NCI-H345 (cell line): ENCODE measurements around the gene BRIX1.

Source experiments
- DNase-seq: peaks from one replicate; lab custom pipeline; 2025; lab: John Stamatoyannopoulos, UW

BRIX1 gene, protein sequence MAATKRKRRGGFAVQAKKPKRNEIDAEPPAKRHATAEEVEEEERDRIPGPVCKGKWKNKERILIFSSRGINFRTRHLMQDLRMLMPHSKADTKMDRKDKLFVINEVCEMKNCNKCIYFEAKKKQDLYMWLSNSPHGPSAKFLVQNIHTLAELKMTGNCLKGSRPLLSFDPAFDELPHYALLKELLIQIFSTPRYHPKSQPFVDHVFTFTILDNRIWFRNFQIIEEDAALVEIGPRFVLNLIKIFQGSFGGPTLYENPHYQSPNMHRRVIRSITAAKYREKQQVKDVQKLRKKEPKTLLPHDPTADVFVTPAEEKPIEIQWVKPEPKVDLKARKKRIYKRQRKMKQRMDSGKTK

DNA sequence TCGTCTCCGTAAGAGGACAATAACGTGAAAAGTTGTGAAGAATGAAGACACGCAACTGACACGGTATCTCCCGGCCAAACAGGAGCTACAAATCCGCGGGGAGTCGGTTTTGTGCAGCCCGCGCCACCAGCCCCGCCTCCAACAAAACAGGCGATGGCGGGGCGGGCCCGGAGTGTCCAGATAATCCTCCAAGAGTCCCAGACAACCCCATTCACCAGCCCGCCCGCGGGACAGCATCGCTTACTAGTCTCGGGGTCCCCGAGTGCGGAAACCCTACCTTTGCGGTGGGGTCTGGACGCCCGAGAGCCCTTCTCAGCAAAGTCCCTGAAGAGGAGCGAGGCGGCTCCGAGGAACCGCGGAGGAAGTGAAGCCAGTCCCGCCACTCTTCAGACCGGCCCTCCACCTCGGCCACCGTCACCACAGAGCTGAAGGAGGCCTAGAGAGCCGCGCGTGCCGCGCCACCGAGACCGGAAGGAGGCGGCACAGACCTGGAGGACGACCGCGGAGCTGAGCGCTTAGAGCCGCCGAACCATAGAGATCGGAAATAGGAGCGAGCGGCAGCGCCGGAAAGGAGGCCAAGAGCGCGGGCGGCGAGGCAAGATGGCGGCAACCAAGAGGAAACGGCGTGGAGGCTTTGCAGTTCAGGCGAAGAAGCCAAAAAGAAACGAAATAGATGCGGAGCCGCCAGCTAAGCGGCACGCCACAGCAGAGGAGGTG lies at the start of gene BRIX1, which contains the start of gene RAD1:
TSS of gene BRIX1 (plus strand) at position 573 of the 717 bp plus-strand sequence. CDS start at position 601, 28 bp downstream.
TSS of gene RAD1 (minus strand) at position 366 of the 717 bp plus-strand sequence. CDS start 612 bp downstream, outside the sequence.
- DNase-seq: peak; percentile 97

DNA sequence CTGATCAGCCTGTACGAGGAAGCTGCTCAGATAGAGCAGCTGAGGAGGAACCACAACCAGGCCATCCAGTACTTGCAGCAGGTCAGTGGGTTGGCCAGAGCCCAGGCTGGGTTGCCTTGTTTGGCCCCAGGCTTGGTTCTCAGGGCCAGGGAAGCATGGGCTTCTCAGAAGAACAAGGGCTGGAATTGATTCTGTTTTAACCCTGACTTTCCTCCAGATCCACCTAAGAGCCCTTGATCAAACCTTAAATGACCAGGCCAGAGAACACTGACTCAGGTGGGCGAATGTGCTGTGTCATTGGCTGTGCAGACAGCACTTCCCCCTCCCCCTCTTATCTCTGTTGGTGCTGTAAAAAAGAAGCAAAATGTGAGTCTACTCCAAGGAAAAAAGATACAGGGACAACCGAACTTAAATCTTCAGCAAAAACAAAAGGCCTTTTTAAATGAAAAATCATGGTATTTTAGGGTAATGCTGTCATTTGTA lies 48.5 kb upstream of the BRIX1 start:
- DNase-seq: no peak

DNA sequence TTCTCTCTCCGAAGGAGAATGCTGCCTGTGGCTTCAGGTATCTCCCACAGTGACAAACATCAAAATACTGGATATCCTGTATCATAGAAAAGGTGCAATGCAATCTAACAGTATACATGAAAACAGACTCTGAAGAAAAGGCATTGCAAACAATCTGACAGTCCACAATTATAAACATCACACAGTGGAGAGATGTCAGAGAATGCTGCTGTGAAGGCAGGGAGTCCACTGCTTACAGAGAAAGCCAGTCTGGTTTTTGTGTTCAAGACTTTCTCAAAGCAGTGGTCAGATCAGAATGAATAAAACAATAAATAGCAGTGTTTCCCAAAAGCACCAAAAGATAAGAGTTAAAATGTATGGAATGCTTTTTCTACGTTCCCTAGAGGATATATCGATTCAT lies 47.9 kb upstream of the BRIX1 start:
- DNase-seq: no peak

DNA sequence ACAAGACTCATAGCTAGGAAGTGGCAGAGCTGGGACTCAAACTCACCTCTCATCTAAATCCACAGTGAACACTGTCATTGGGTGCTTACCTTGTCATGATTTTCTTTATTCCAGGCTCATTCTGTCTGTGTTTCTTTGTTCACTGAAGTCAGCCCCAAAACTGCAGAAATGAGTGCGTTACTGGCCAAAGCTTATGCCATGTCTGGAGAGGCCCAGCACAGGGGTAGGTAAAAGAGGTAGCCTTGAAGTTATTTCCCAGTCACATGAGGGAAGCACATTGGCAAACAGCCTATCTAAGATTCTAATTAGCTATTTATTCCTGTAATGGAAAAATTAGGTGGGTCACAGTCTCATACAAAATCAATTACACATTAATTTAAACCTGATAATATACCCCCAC lies 46.7 kb upstream of the BRIX1 start:
- no peak for DNase-seq

DNA sequence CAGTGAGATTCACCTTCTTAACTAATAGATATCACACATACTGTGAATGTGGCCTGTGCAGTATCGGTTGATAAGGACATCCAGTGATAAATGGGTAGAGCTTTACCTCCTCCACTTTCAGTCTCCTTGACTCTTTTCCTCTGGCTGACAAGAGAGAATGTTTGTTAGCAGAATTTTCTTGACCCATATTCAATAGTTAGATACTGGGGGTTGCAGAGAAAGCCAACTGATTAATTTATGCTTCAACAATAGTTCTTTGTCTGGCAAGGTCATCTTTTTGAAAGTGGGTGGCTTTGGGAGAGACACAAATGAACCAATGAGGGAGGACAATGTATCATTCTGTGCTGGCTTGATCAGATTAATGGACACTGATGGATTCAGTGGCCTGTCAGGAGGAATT lies 46.3 kb upstream of the BRIX1 start:
- no peak for DNase-seq

DNA sequence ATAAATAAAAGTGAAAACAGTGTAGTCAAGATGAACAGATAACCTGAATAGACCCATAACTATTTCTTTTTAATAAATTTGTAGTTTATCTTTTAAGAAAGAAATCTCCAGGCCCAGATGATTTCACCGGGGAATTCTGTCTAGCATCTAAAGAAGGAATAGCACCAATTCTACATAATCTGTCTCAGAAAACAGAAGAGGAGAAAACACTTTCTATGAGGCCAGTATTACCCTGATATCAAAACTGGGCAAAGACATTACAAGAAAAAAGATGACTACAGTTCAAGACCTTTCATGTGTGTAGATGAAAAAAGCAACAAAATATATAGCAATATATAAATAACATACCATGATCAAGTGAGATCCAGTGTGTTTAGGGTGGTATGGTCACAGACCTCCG lies 45.1 kb upstream of the BRIX1 start:
- DNase-seq: no peak

DNA sequence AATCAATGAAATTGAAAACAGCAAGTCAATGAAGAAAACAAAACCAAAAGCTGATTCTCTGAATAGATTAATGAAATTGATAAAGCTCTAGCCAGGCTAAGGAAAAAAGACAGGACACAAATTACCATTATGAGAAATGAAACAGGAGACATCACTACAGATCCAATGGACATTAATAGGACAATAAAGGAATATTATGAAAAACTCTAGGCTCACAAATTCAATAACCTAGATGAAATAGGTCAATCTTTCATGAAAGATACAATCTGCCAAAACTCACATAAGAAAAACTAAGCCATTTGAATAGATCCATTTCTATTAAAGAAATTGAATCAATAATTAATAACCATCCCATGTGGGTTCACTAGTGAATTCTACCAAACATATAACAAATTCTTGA lies 39.2 kb upstream of the BRIX1 start:
- no peak for DNase-seq

DNA sequence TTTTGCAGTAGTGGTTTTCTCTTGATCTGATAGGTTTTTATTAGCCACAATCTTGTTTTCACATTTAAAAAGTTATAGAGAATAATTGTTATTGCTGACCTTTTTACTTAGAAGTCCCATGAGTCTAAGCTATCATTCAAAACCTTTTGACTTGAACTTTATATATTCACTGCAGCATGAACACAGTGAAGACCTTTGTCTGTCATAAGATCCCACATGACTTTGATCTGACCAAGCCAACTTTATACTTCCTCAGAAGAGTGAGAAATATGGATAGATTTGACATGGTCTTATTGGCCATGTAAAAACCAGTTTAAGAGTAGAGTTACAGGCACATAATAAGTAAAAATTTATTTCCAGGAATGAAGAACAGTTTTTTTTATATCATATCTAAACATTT lies 34.3 kb upstream of the BRIX1 start:
- DNase-seq: no peak

DNA sequence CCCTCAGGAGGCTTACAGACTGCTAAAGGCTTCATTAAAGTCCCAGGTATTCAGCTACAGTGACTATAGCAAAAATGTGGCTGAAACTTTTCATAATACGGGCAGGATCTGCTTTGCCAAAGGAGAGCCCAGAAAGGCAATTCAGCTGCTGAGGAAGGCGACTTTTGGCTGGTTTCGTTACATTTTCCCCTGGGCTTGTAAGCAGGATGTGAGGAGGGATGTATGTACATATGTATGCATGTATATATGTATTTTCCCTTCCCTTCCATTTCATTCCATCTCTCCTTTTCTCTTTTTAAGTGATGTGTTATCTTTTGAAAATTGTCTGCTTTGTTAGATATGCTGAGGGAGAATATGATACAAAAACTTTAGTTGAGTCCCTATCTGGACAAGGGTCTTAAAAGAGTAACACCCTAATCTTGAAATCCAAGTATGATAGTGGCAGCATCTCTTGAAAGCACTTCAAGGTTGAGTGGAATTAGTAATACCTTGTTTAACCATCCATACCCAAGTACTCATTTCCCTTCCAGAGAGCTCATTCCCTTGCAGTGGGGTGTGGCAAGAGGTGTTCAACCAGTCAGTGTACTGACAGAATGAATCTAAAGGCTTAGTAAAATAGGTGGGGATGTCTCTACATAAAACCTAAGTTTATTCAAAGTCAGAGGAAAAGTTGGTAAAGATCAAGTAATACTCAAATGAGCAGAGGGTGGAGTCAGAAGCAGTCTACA lies 29.0 kb upstream of the BRIX1 start:
- no peak for DNase-seq

DNA sequence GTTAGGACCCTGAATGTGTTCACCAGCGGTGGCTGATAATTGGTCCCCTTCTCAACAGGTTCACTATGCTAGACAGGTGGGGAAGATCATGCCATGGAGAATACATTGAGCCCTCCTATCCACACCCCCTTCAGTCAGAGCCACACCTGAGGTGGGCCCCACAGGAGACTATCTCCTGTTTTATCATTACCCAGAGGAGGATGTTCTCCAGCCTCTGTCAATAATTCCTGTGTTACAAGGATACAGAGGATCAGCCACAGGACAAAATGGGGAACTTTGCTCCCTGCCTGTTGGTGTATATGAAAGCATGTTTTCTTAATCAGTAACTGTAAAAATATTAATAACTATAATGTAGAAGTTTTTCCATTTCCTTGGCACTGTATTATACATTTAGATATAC lies 26.1 kb upstream of the BRIX1 start:
- no peak for DNase-seq

DNA sequence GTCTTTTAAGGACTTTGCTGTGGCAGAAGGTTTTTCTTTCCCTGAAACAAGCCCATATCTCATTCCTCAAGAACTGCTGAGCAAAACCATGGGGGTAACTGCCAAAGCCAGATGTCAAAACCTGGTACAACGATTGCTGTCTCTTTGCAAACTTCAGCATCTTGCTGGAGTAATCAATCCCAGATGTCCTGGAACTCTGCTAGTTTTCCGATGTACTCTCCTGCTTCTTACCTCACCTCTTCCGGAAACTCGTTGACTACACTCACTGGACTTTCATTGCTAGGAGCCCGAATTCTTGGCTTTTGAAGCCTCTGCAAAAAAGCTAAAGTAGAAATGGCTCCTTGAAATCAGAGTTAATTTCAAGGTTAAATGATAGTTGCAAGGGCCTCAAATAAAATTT lies 23.5 kb upstream of the BRIX1 start:
- DNase-seq: no peak

DNA sequence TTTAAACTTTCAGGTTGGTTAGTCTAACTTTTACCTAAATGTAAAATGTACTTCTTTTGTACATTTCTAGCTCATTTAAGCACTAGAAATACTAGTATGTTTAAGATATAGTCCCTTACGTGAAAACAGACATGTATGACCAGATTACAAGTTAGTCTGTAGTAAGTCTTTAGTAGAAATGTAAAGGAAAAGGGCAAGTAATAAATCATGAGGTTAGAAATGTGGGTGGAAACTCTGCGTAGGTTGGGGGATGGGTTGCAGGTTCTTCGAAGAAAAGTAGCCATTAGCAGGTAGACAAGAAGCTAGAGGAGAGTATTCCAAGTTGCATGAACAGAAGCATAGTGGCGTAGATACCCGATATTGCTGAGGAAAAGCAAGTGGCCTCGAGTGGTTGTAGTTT lies 23.1 kb upstream of the BRIX1 start:
- DNase-seq: no peak

DNA sequence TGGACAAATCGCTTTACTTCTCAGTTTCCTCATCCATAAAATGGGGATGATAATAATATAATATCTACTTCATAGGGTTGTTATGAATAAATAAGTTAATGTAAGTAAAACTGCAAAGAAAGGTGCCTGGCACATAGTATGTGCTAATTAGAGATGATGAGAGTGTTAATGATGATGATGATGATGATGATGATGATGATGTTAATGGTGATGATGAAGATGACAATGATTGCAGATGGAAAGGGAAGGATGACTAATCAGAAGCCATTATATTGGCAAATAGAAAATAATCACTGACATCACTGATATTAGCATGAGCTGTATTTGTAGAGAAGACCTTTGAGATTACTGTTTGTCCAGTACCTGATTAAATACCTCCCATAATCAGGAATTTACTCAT lies 20.8 kb upstream of the BRIX1 start:
- no peak for DNase-seq

DNA sequence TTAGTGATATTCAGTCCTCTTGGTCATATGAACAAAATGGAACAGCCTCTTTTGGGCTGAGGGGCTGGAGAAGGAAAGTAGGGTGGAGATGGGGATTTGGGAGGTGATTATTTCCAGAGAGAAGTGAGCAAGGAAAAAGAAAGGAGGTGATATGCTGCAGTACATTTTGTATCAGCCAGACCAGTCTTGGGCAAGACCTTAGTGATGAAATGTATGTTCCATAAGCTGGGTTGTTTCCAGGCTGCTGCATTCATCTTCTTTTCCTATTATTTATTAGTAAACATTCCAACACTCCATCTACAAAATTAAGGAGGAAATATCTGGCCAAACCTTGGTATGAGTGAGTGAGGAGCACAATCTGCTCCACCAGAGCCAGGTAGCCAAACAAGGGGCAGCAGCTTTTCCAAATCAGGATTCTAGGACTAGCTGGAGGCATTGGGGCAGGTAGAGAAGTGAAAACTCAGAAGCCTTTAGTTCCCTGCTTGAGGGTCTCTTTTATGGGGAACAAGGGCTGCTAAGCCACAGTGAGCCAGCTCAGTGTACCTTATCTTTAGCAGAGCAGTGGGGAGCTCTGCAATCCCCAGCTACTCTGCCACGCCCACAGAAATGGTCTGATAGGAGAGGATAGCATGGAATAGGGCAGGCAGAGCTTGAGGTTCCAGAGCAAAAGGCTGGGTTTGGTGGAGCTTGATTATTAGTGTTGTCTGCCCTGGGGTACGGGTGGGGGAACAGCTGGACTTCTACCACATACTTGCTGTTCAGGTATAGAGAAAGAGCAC lies 19.7 kb upstream of the BRIX1 start:
- DNase-seq: no peak

DNA sequence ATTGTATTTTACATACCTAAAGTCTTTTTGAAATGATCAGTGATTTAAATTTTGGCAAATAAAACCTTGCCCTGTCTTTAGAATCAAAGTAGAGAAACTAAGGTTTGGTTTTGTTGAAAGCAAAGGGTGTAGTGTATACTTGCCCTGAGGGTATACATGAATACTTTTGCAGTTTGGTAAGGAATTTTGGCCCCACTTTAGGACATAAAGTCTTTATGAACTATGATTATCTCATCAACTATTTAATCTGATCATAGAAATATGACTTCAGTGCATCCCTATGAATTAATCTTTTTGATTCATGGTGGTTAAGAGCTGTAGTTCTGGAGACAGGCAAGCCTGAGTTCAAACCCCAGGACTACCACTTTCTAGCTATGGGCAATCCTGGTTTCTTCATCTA lies 17.9 kb upstream of the BRIX1 start:
- DNase-seq: no peak

DNA sequence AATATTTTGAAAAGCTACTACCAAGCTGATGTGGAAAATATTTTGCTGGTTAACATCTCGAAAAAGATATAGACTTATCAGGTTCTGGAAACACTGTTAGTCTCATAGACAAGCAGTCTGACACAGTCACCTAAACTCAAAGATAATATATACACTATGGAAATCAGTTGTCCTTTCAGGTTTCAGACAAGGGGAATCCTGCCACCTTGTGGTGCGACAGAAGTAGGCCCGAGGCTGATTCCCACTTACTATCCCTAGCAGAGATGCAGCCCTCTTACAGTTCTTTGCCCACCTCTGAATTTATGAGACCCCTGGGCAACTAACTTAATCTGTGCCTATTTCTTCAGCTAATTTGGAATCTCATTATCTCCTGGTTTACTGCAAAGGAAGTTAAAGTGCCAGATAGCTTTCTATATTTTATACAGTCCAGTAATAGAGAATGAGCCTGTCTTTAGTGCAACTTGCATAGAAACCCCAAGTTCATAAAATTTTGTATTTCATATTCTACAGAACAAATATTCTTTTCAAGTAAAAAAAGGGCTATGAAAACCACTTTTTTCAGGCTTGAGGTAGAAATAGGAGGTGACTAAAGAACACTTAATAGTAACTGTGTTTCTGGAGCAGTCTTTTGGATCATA lies 17.1 kb upstream of the BRIX1 start:
- DNase-seq: peak; percentile 67

DNA sequence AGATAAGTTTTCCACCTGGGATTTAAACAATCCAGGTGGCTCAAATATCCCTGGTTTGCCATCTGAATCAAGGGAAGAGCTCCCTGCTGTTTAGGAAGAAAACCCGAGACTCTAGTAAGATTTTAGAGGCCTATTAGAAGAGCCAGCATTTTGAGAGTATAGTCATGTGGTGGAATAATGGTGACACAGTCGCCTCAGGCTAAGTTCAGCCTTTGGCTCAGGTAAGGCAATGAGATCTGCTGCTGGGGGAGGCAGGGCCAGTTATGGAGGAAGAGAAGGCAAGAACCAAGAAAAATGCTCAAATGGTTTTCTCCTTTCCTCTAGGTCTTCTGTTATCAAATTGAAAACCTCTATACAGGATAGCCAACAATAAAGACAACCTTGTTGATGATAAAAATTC lies 16.4 kb upstream of the BRIX1 start:
- DNase-seq: no peak

DNA sequence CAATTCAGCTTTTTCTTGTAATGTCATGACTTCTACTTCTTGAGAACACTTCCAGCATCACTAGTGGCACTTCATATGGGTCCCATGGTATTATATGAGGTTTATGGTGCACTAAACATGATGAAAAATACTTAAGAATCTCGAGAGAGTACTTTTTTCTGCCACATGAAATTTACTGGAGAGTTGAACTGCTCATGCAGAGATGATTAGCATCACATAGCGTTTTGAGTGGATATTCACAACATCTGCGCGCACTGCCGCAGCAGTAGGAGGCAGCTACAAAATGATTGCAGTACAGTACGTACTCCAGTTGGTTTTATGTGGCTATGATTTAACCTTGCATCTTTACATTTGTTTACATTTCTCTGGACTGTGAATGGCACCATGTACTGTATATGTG lies 14.9 kb upstream of the BRIX1 start:
- no peak for DNase-seq

DNA sequence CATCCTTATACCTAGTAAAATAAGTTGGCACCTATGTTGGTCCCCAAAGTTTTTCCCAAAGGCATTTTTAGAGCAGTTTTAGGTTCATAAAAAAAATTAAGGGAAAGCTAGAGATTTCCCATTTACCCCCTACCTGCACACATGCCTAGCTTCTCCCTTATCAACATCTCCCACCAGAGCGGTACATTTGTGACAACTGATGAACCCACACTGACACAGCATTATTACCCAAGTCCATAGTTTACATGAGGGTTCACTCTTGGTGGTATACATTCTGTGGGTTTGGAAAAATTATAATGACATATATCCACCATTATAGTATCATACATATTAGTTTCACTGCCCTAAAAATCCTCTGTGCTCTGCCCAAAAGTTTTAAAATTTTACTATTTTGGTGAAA lies 12.3 kb upstream of the BRIX1 start:
- no peak for DNase-seq

DNA sequence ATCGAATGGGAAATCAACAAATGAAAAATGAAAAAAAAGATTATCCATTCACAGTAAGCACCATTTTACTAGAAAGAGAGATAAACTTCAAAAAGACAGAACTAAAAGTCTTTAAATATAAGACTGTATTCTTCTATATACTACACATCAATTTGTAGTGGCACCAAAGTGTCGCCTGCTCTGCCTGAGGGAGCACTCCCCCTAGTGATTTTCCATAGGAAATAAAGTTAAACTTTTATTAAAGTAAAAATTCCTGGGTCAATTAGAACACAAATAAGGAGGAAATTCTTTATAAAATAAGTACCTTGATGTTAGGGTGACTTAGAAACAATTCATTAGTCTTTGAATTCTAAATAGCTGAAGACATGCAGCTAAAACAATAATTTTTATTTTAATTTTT lies 9.9 kb upstream of the BRIX1 start:
- DNase-seq: no peak

DNA sequence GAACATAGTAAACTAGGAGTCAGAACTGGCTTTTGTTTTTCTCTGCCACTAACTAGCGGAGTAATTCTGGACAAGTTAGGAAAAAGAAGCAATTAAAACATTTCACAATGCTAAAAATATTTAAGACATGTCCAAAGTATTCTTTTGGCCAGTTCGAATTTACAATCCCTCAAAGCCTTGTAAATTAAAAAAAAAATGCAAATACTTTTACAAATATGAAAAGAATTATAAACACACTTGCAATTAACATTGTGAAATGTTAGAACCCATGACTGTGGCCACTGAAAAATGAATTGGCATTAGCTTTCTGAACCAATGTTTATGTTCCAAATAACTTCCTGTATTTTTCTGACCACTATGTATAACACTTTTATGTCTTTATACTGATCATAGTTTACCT lies 2.4 kb upstream of the BRIX1 start:
- DNase-seq: no peak
